H9 (cell line): ENCODE measurements around the gene FPGT. TPM values are rescaled to one million over a fixed set of nuclear protein-coding genes. Genes with fewer than 3 reads are reported as not detected.
"Not testable (repeated sequence)": the region's sequence is repeated elsewhere in the genome, so short reads cannot be mapped to it uniquely, and the experiment has no call there.

Experiments
- DNase-seq: peaks from one replicate; pipeline ENCODE4 v3.0.0-alpha.2; 2017
- H2AFZ ChIP-seq: one replicate; pipeline ENCODE4 v1.6.1; 2013; ENCODE audit warnings: mild to moderate bottlenecking, low read length, control low read depth, moderate library complexity
- H2AK5ac ChIP-seq: 2 replicates; pipeline ENCODE4 v1.6.1; 2013; ENCODE audit warnings: low read length, control low read depth, mixed read lengths; ENCODE audit not compliant: insufficient read length
- H2BK120ac ChIP-seq: one replicate; pipeline ENCODE4 v1.6.1; 2013; ENCODE audit warnings: low read depth, mild to moderate bottlenecking, low read length, control low read depth, inconsistent platforms; ENCODE audit not compliant: poor library complexity, severe bottlenecking
- H2BK12ac ChIP-seq: 2 replicates; pipeline ENCODE4 v1.6.1; 2013; ENCODE audit warnings: low read length, control low read depth, mixed read lengths, low read depth; ENCODE audit not compliant: insufficient read length
- H2BK15ac ChIP-seq: 2 replicates; pipeline ENCODE4 v1.6.1; 2013; ENCODE audit warnings: low read depth, low read length, control low read depth
- H2BK20ac ChIP-seq: one replicate; pipeline ENCODE4 v1.6.1; 2013; ENCODE audit warnings: low read depth, mild to moderate bottlenecking, low read length, control low read depth, inconsistent platforms; ENCODE audit not compliant: poor library complexity, severe bottlenecking
- H2BK5ac ChIP-seq: 2 replicates; pipeline ENCODE4 v1.6.1; 2013; ENCODE audit warnings: low read length, control low read depth, mixed read lengths; ENCODE audit not compliant: insufficient read length
- H3K14ac ChIP-seq: 2 replicates; pipeline ENCODE4 v1.6.1; 2013; ENCODE audit warnings: low read length, control low read depth; ENCODE audit not compliant: insufficient read depth
- H3K18ac ChIP-seq: 2 replicates; pipeline ENCODE4 v1.6.1; 2013; ENCODE audit warnings: low read depth, mild to moderate bottlenecking, mixed read lengths, low read length, control low read depth; ENCODE audit not compliant: insufficient read length
- H3K23ac ChIP-seq: 2 replicates; pipeline ENCODE4 v1.6.1; 2013; ENCODE audit warnings: low read length, control low read depth, mixed read lengths, low read depth; ENCODE audit not compliant: insufficient read length
- H3K23me2 ChIP-seq: 2 replicates; pipeline ENCODE4 v1.6.1; 2013; ENCODE audit warnings: low read depth, mild to moderate bottlenecking, mixed read lengths, low read length, control low read depth; ENCODE audit not compliant: insufficient read length, poor library complexity, severe bottlenecking
- H3K27ac ChIP-seq: 2 replicates; pipeline ENCODE4 v1.5.1; 2013; ENCODE audit warnings: low read length, control low read depth, mixed read lengths, low read depth; ENCODE audit not compliant: insufficient read length
- H3K27me3 ChIP-seq: 2 replicates; pipeline ENCODE4 v1.6.1; 2013; ENCODE audit warnings: low read length, control low read depth, inconsistent platforms; ENCODE audit not compliant: insufficient read depth
- H3K4ac ChIP-seq: 2 replicates; pipeline ENCODE4 v1.6.1; 2013; ENCODE audit warnings: low read depth, mild to moderate bottlenecking, control low read depth, inconsistent platforms, low read length, moderate library complexity
- H3K4me1 ChIP-seq: 2 replicates; pipeline ENCODE4 v1.6.1; 2013; ENCODE audit warnings: low read length, control low read depth, inconsistent platforms; ENCODE audit not compliant: insufficient read depth
- H3K4me2 ChIP-seq: 2 replicates; pipeline ENCODE4 v1.6.1; 2013; ENCODE audit warnings: low read length, control low read depth, mixed read lengths; ENCODE audit not compliant: insufficient read length, insufficient read depth
- H3K56ac ChIP-seq: 2 replicates; pipeline ENCODE4 v1.6.1; 2013; ENCODE audit warnings: low read depth, mild to moderate bottlenecking, mixed read lengths, low read length, control low read depth; ENCODE audit not compliant: insufficient read length
- H3K79me1 ChIP-seq: 2 replicates; pipeline ENCODE4 v1.6.1; 2013; ENCODE audit warnings: low read depth, mild to moderate bottlenecking, moderate library complexity, low read length, control low read depth, inconsistent platforms; ENCODE audit not compliant: insufficient read depth, poor library complexity, severe bottlenecking
- H3K79me2 ChIP-seq: 2 replicates; pipeline ENCODE4 v1.6.1; 2013; ENCODE audit warnings: low read length, control low read depth, inconsistent platforms; ENCODE audit not compliant: insufficient read depth
- H3K9ac ChIP-seq: 2 replicates; pipeline ENCODE4 v1.6.1; 2013; ENCODE audit warnings: low read length, control low read depth, mixed read lengths; ENCODE audit not compliant: insufficient read length; ENCODE audit errors: extremely low read depth
- H3K9me3 ChIP-seq: one replicate; pipeline ENCODE4 v1.6.1; 2013; ENCODE audit warnings: low read depth, low read length, inconsistent platforms; ENCODE audit not compliant: control insufficient read depth
- H3T11ph ChIP-seq: one replicate; pipeline ENCODE4 v1.6.1; 2013; ENCODE audit warnings: mild to moderate bottlenecking, low read length, control low read depth, inconsistent platforms
- H4K20me1 ChIP-seq: one replicate; pipeline ENCODE4 v1.6.1; 2013; ENCODE audit not compliant: control insufficient read depth, insufficient read length, insufficient read depth
- H4K5ac ChIP-seq: 2 replicates; pipeline ENCODE4 v1.6.1; 2013; ENCODE audit warnings: low read depth, mild to moderate bottlenecking, mixed read lengths, low read length, control low read depth; ENCODE audit not compliant: insufficient read length
- H4K8ac ChIP-seq: replicated peaks from 2 replicates; pipeline ENCODE4 v1.6.1; 2013; ENCODE audit warnings: low read length, control low read depth, mixed read lengths, low read depth; ENCODE audit not compliant: insufficient read length
- H4K91ac ChIP-seq: 2 replicates; pipeline ENCODE4 v1.6.1; 2013; ENCODE audit warnings: low read depth, mild to moderate bottlenecking, moderate library complexity, mixed read lengths, low read length, control low read depth; ENCODE audit not compliant: insufficient read length
- H3K27ac Mint-ChIP-seq, 3 experiments: 2 replicates in 2 of 3; 3 replicates in 1 of 3; pipeline ENCODE4 v1.8.0; 2020 to 2021; ENCODE audit warnings: mixed read lengths in 3 of 3, mild to moderate bottlenecking in 1 of 3, moderate library complexity in 1 of 3
- H3K27me3 Mint-ChIP-seq: 2 replicates; pipeline ENCODE4 v1.8.0; 2021; ENCODE audit warnings: low read depth, mild to moderate bottlenecking, moderate library complexity, mixed read lengths
- H3K36me3 Mint-ChIP-seq, 3 experiments: 2 replicates in 2 of 3; 3 replicates in 1 of 3; pipeline ENCODE4 v1.8.0; 2020 to 2021; ENCODE audit warnings: low read depth in 3 of 3, mixed read lengths in 3 of 3; ENCODE audit not compliant: insufficient read depth in 1 of 3
- H3K4me1 Mint-ChIP-seq, 2 experiments: 2 replicates each; pipeline ENCODE4 v1.8.0; 2020; ENCODE audit warnings: mixed read lengths in 2 of 2
- H3K4me3 Mint-ChIP-seq, 2 experiments: 2 replicates in 1 of 2; 3 replicates in 1 of 2; pipeline ENCODE4 v1.8.0; 2020 to 2021; ENCODE audit warnings: mild to moderate bottlenecking in 2 of 2, mixed read lengths in 2 of 2, moderate library complexity in 1 of 2
- H3K9me3 Mint-ChIP-seq, 2 experiments: 2 replicates in 1 of 2; 3 replicates in 1 of 2; pipeline ENCODE4 v1.8.0; 2020; ENCODE audit warnings: mild to moderate bottlenecking in 2 of 2, mixed read lengths in 2 of 2, moderate library complexity in 1 of 2
- CTCF ChIP-seq: fragments of 200-600 bp; sonication (generic); conservative IDR thresholded peaks from 3 replicates; pipeline ENCODE4 v1.8.0; 2021; ENCODE audit warnings: antibody characterized with exemption, mild to moderate bottlenecking
- WGBS: extraction: QIAGEN DNeasy Blood & Tissue Kit; methylation state at CpG from one replicate; pipeline ENCODE4 v1.1.7; 2013; ENCODE audit warnings: missing lambda C conversion rate, low lambda C conversion rate, mixed read lengths; ENCODE audit not compliant: insufficient read length; ENCODE audit errors: extremely low coverage; 5-methylcytosine and 5-hydroxymethylcytosine counted together
- total RNA-seq: library from RNA; stranded (reverse); gene quantifications from 2 replicates; pipeline ENCODE4 v1.2.1, GENCODE V29; 2021

The FPGT gene
- total RNA-seq, 1 experiment from 2014 or later: 5.2 TPM

- Histone ChIP-seq H3K23me2 (no peaks in the 10 kb centered on the region), H2BK120ac (no peak overlapping the region), H4K20me1 (no peaks in the 10 kb centered on the region), H2BK12ac (no peak overlapping the region), H2AK5ac (no peak overlapping the region), H3K4me2 (no peak overlapping the region), H3K56ac (no peak overlapping the region), H3K79me2 (no peaks in the 10 kb centered on the region), H3K18ac (no peak overlapping the region), H4K5ac (no peak overlapping the region), H3K27ac (no peak overlapping the region), H3K27me3 (no peaks in the 10 kb centered on the region; the same call in 1 of the 2 replicates), H4K91ac (no peak overlapping the region), H3K9me3 (no peaks in the 10 kb centered on the region), H2BK15ac (no peak overlapping the region), H3K79me1 (no peaks in the 10 kb centered on the region), H2BK20ac (no peak overlapping the region), H4K8ac (no peak overlapping the region), H2BK5ac (no peak overlapping the region), H3K4ac (no peak overlapping the region), H2AFZ (no peak overlapping the region), H3K23ac (no peak overlapping the region), H3K14ac (no peak overlapping the region), H3K9ac (no peak overlapping the region), H3K4me1 (no peaks in the 10 kb centered on the region), H3T11ph (no peak overlapping the region)
- Mint-ChIP-seq H3K4me3 (no peak overlapping the region), H3K36me3 (peaks cover 5 to 15% (median 7%) of the 10 kb centered on the region in 3 experiments), H3K27ac (no peak overlapping the region), H3K4me1 (peaks cover 23 to 24% of the 10 kb centered on the region in 2 experiments), H3K27me3 (peaks cover 64% of the 10 kb centered on the region), H3K9me3 (peaks cover 14 to 15% of the 10 kb centered on the region in 2 experiments)
- no CpG with 5 or more reads among the region's 22 CpGs for WGBS
- no peak for DNase-seq
- no peak for TF ChIP-seq CTCF
Observed at GRCh38 chr1:74247881-74248528, 50.0 kb downstream of the FPGT start.

- not testable (repeated sequence) for H3K4me2 ChIP-seq, H3K56ac ChIP-seq, H2BK120ac ChIP-seq, H3K27me3 ChIP-seq, H3K4me3 Mint-ChIP-seq, H3K79me2 ChIP-seq, H3K36me3 Mint-ChIP-seq, H3T11ph ChIP-seq, H3K4me1 Mint-ChIP-seq, H2AFZ ChIP-seq, H3K4me1 ChIP-seq, H3K9me3 ChIP-seq, H2BK20ac ChIP-seq, H3K79me1 ChIP-seq, H4K5ac ChIP-seq, H4K20me1 ChIP-seq, H3K23ac ChIP-seq, H3K4ac ChIP-seq, H2BK5ac ChIP-seq, H3K18ac ChIP-seq, H3K23me2 ChIP-seq, DNase-seq, H2BK15ac ChIP-seq, H3K14ac ChIP-seq, H2AK5ac ChIP-seq, H3K27ac Mint-ChIP-seq, H4K8ac ChIP-seq, H3K9me3 Mint-ChIP-seq, H3K9ac ChIP-seq, H3K27ac ChIP-seq, H2BK12ac ChIP-seq, H4K91ac ChIP-seq
- no CpG with 5 or more reads among the region's 32 CpGs for WGBS
- peaks cover 16% of the 10 kb centered on the region for H3K27me3 Mint-ChIP-seq
Observed at GRCh38 chr1:74253243-74253824, 55.3 kb downstream of the FPGT start.
